Mucosa of rectum (tissue), 2 donors: ENCODE data around the gene MAPK8.

Experiments used
- H3K27ac ChIP-seq, 2 donors: one replicate each; pipeline ENCODE4 v1.7.0; 2013; ENCODE audit warnings: inconsistent platforms in 2 of 2, low read depth in 2 of 2, low read length in 2 of 2
- H3K27me3 ChIP-seq, 2 donors: one replicate each; pipeline ENCODE4 v1.7.0; 2013; ENCODE audit warnings: low read length in 2 of 2; ENCODE audit not compliant: control insufficient read depth in 2 of 2, insufficient read depth in 2 of 2
- H3K36me3 ChIP-seq, 2 donors: one replicate each; pipeline ENCODE4 v1.7.0; 2013; ENCODE audit warnings: low read length in 2 of 2; ENCODE audit not compliant: control insufficient read depth in 2 of 2, insufficient read depth in 2 of 2
- H3K4me1 ChIP-seq, 2 donors: one replicate each; pipeline ENCODE4 v1.7.0; 2013; ENCODE audit warnings: low read length in 2 of 2, mild to moderate bottlenecking in 1 of 2; ENCODE audit not compliant: control insufficient read depth in 2 of 2, insufficient read depth in 2 of 2
- H3K4me3 ChIP-seq, 2 donors: one replicate each; pipeline ENCODE4 v1.7.0; 2013; ENCODE audit warnings: low read length in 2 of 2
- H3K9ac ChIP-seq, 2 donors: one replicate each; pipeline ENCODE4 v1.7.0; 2013; ENCODE audit warnings: low read length in 2 of 2, low read depth in 1 of 2, mild to moderate bottlenecking in 1 of 2
- H3K9me3 ChIP-seq, 2 donors: one replicate each; pipeline ENCODE4 v1.7.0; 2013; ENCODE audit warnings: low read length in 2 of 2; ENCODE audit not compliant: control insufficient read depth in 2 of 2
- donor health status: healthy.
- donor health status: Normal muscosa, but diverticular disease.

MAPK8 gene

DNA sequence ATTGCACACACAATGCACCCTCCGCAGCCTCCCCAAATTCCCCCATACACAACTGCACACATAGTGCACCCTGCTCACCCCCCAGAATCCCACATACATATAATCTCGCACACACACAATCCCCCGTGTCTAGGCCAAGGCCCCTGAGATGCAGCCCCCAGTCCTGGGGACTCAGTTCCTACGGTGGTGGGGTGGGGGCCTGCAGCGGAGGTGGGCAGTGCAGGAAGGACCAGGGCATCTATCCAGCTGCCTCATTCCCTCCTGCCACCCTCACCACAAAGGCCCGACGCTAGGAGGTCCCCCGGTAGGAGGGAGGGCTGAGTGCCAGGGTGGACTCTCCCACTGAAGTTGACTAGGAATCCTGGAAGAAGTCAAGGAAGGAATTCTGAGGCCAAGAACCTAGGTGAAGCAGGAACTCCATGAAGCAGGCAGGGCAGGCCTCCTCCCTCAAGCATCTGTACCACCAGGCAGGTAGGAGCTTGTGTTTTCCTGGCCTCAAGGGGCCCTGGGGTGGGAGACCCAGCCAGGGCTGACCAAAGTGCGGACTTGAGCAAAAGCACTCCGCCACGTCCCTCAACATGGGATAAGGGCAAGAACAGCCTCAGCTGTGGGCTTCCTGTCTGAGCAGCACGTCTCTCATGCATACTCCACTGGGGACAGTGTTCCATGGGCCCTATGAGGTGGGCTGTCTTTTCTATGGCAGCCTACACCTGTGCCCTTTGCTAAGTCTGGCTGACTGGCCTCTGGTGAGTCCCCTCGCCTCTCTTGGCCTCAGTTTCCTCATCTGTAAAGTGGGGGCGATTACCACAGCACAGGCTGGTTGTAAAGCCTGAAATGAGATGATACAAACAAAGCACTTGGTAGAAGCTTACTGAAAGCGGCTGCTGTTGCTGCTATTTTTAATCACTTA is 145.7 kb downstream of the MAPK8 start:
- no peak overlapping the region for H3K9ac ChIP-seq
- no peaks in the 10 kb centered on the region for H3K4me1 ChIP-seq
- no peaks in the 10 kb centered on the region for H3K9me3 ChIP-seq
- no peak overlapping the region for H3K27ac ChIP-seq
- H3K36me3 ChIP-seq, result no peaks in the 10 kb centered on the region
- H3K27me3 ChIP-seq, result no peaks in the 10 kb centered on the region
- no peak overlapping the region for H3K4me3 ChIP-seq

DNA sequence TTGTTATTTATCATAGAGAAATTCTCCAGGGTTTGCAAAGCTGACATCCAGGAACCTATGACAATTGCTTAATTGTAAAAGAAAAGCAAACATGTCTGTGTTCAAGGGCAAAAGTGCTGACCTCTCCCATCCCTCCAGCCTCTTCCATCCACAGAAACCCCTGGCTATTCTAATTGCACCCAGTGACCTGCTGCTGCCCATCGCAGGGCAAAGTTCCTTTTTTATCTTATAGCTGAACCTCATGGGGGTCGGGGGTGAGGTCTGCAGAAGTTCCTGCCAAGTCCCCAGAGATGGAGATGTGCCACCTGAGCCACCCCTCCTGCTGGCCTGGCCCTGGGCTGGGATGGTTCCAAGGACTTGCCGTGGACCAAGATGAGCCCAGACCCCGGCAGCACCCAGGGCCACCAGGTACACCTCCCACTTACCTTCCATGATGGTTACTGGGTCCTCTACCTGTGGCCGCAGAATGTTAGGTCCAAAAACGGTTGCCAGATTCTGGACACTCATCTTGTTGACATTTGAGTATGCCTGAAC is 146.5 kb downstream of the MAPK8 start:
- Histone ChIP-seq H3K4me3 (no peak overlapping the region), H3K27ac (no peak overlapping the region), H3K9me3 (no peaks in the 10 kb centered on the region), H3K9ac (no peak overlapping the region), H3K36me3 (no peaks in the 10 kb centered on the region), H3K27me3 (no peaks in the 10 kb centered on the region), H3K4me1 (no peaks in the 10 kb centered on the region)

- H3K9me3 ChIP-seq, result no peaks in the 10 kb centered on the region
- no peaks in the 10 kb centered on the region for H3K27me3 ChIP-seq
- H3K27ac ChIP-seq, result no peak overlapping the region
- H3K9ac ChIP-seq, result no peak overlapping the region
- no peaks in the 10 kb centered on the region for H3K4me1 ChIP-seq
- H3K36me3 ChIP-seq, result no peaks in the 10 kb centered on the region
- H3K4me3 ChIP-seq, result no peak overlapping the region
Measured at GRCh38 chr10:48453451-48454301, 147.2 kb downstream of the MAPK8 start.

DNA sequence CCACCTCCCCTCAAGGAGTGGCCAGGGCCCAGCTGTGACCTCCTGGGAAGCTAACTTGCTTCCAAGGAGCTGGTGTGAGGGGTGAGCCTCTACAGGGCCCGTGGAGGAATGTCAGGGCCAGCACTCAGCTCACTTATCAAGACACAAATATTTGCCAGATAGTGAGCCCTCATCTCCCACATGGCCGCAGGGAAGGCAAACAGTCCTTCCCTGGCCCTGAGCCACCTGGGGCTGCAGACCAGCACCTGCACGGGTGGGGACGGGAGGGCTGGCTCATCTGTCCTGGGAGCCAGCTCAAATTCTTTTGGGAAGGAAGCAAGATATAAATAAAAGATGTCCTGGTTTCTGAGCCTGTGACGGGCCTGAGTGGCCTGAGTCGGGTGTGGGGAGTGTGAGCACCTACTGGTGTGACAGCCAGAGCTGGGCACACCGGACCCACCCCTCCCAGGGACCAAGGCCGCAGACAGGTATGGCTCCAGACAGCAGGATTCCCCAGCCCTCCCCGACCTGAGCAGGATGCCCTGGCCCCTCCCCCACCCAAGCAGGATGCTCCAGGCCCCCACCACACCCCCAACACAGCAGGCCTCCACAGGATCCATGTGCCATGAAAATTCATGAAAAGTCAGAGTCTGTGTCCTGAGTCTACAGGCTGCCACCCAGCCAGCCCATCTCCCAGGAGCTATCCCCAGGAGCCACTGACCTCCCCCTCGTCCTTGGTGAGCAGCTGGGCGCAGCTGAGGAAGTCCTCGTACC is 148.0 kb downstream of the MAPK8 start:
- no peak overlapping the region for H3K4me3 ChIP-seq
- H3K27ac ChIP-seq, result no peak overlapping the region
- H3K36me3 ChIP-seq, result no peaks in the 10 kb centered on the region
- H3K4me1 ChIP-seq, result no peaks in the 10 kb centered on the region
- no peaks in the 10 kb centered on the region for H3K27me3 ChIP-seq
- no peaks in the 10 kb centered on the region for H3K9me3 ChIP-seq
- no peak overlapping the region for H3K9ac ChIP-seq

GRCh38 chr10:48455055-48455391 is 148.5 kb downstream of the MAPK8 start:
- Histone ChIP-seq H3K27ac (no peak overlapping the region), H3K27me3 (no peaks in the 10 kb centered on the region), H3K9me3 (no peaks in the 10 kb centered on the region), H3K36me3 (no peaks in the 10 kb centered on the region), H3K4me1 (no peaks in the 10 kb centered on the region), H3K9ac (no peak overlapping the region), H3K4me3 (no peak overlapping the region)

DNA sequence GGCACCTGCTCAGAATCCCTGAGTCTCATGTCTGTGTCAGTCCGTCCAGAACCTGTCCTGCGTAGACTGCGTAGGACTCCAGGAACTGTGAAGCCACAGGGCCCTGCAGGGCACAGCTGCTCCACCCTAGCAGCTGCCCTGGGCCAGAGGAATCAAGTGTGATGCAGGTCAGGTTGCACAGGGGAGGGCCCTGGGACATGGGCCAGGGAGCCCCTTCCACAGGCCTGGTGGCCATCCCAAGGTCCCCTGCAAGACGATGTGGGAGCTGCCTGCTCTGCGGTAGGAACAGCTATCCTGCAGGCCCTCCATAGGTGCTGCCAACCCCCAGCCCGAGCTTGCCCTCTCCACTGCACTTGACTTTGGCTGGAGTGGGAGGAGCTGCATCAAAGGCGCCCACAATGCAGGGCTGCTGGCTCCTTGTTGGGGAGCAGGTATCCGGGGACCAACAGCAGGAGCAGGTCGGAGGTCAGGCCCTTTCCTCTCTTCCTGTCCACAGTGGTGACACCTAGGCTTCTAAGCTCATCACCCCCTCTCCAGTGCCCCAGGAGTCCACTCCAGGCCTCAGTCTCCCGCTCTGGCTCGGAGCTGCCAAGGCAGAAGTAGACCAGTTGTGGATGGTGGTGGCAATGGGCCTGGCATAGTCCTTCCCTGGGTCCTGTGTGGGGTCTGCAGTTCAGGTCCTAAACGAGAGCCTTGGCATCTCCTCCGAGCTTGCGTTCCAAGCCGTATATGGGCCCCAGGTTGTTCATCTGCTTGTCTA is 149.1 kb downstream of the MAPK8 start:
- Histone ChIP-seq H3K27ac (no peak overlapping the region), H3K4me1 (no peaks in the 10 kb centered on the region), H3K9me3 (no peaks in the 10 kb centered on the region), H3K36me3 (no peaks in the 10 kb centered on the region), H3K27me3 (no peaks in the 10 kb centered on the region), H3K9ac (no peak overlapping the region), H3K4me3 (no peak overlapping the region)

DNA sequence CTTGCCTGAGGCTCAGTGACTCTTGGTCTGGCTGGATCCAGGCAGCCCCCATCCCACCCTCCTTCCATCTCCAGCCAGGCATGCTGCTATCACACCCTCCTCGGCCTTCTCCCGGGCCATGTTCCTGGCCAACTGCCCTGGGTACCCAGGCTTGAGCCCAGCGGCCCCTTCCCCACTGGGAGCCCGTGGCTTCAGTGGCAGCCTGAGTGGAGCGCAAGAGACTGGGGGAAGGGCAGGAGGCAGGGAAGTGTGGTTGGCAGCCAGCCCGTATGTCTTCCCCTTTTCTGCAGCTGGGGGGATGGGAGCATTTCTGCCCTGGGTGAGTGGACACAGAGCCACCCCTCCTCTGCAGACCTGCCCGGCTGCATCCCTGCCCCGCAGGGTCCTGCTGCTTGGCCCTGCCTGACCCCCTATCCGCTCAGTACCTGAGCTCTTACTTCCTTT is 149.9 kb downstream of the MAPK8 start:
- Histone ChIP-seq H3K27me3 (no peaks in the 10 kb centered on the region), H3K4me1 (no peaks in the 10 kb centered on the region), H3K36me3 (no peaks in the 10 kb centered on the region), H3K4me3 (no peak overlapping the region), H3K27ac (no peak overlapping the region), H3K9me3 (no peaks in the 10 kb centered on the region), H3K9ac (no peak overlapping the region)

DNA sequence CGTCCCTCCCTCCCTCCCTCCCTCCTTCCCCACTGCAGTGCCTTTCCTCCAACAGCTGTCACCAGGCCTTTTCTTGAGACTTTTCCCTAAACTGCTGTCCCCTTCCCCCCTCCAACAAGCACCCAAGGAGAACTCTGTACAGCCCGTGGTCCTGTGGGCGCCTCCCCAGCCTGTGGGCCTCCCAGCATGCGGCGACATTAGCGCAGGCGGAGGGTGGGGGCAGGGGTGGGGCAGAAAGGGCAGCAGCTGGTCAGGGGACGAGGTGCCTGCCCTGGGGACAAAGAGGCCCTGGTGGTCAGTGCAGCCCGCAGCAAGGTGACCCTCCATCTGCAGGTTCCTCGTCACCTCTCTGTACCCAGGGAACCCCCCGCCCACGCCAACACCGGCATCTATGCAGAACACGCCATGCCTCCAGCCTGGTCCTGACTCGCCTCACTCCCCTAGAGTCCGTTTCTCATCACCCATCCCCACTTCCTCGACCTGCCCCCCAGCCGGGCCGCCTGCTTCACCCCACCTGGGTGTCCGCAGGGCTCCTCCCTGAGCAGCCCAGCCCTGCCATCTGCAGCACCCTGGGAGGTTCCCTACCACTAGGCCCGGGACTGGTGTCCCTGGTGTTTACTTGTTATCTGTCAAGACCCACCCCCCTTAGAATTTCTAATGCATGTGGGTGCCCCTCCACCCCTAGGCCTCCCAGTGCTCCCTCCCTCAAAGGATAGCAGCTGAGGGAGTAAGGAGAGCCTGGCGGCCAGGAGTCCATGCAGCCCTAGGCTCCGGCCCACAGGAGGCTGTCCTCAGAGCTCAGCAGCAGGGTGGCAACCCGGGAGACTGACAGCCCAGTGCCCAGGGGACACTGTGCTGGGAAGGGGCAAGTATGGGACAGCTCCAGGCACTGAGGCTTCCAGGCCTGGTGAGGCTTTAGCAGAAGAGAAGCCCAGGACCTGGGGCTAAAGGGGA is 150.6 kb downstream of the MAPK8 start:
- H3K27me3 ChIP-seq, result no peaks in the 10 kb centered on the region
- no peaks in the 10 kb centered on the region for H3K36me3 ChIP-seq

More for the DNA sequence above, 150.6 kb downstream of the MAPK8 start:
- H3K9ac ChIP-seq, result no peak overlapping the region
- H3K9me3 ChIP-seq, result no peaks in the 10 kb centered on the region
- H3K27ac ChIP-seq, result no peak overlapping the region
- H3K4me1 ChIP-seq, result no peaks in the 10 kb centered on the region
- no peak overlapping the region for H3K4me3 ChIP-seq
